GM12878 (cell line): Measurements from ENCODE around the gene DDX31. TPM values are rescaled to one million over a fixed set of nuclear protein-coding genes. Genes with fewer than 3 reads are reported as not detected.

ENCODE experiments used
- ATAC-seq: fragments of 200-7000 bp; cut with Tn5 transposase; 3 replicates; pipeline ENCODE4 v1.9.1; 2020; ENCODE audit warnings: mild to moderate bottlenecking, moderate library complexity
- BruUV-seq: library from RNA; stranded (reverse); fragments of 400-500 nt; replicated peaks from 2 replicates; lab custom pipeline; 2021; lab: Mats Ljungman, UMichigan
- CTCF ChIA-PET: fragments of 300-600 bp; sonication (Branson Sonifier 250); formaldehyde crosslinking; extraction: SDS; loops from one replicate; lab custom pipeline; 2021; ENCODE audit warnings: inconsistent platforms; lab: Yijun Ruan, JAX
- POLR2A ChIA-PET: fragments of 350-600 bp; formaldehyde crosslinking; extraction: SDS; loops from one replicate; lab custom pipeline; 2021; ENCODE audit warnings: inconsistent platforms; lab: Charles Lee
- RAD21 ChIA-PET: fragments of 300-600 bp; sonication (Branson Sonifier 250); formaldehyde crosslinking; loops from one replicate; lab custom pipeline; 2023; ENCODE audit warnings: antibody characterized with exemption; ENCODE audit not compliant: unreplicated experiment; lab: Charles Lee
- SMC1A ChIA-PET: fragments of 300-600 bp; sonication (Branson Sonifier 250); formaldehyde crosslinking; loops from one replicate; lab custom pipeline; 2023; ENCODE audit not compliant: unreplicated experiment, uncharacterized antibody; lab: Charles Lee
- DNase-seq: peaks from one replicate; pipeline ENCODE4 v3.0.0-alpha.2; 2011; ENCODE audit warnings: low read depth, low spot score
- FAIRE-seq: peaks from 3 replicates; lab custom pipeline; 2011; peaks lifted over from hg19 to GRCh38; lab: Jason Lieb, UNC
- H2AFZ ChIP-seq: 2 replicates; pipeline ENCODE4 v1.6.0; 2011; ENCODE audit warnings: low read depth, low read length, control low read depth; ENCODE audit not compliant: control insufficient read depth
- H3K27ac ChIP-seq: 2 replicates; pipeline ENCODE4 v1.5.1; 2011; ENCODE audit warnings: control low read depth; ENCODE audit not compliant: control insufficient read depth, insufficient read depth
- H3K27me3 ChIP-seq, 2 experiments: replicated peaks in 1 of 2; 2 replicates each; pipeline versions ENCODE4 v1.6.0 to v1.6.1; 2011; ENCODE audit warnings: low read length in 1 of 2; ENCODE audit not compliant: control insufficient read depth in 2 of 2, insufficient read depth in 2 of 2
- H3K36me3 ChIP-seq, 2 experiments: 2 replicates each; pipeline ENCODE4 v1.5.1; 2011; ENCODE audit warnings: low read length in 1 of 2; ENCODE audit not compliant: control insufficient read depth in 2 of 2, insufficient read depth in 2 of 2
- H3K4me1 ChIP-seq: 2 replicates; pipeline ENCODE4 v1.6.1; 2011; ENCODE audit warnings: mild to moderate bottlenecking, low read length, moderate library complexity, mixed read lengths; ENCODE audit not compliant: control insufficient read depth, insufficient read depth
- H3K4me2 ChIP-seq: 2 replicates; pipeline ENCODE4 v1.6.0; 2011; ENCODE audit warnings: control low read depth; ENCODE audit not compliant: control insufficient read depth, insufficient read depth
- H3K4me3 ChIP-seq: fragments of 200-600 bp; sonication (generic); 2 replicates; pipeline ENCODE4 v1.5.1; 2016
- H3K79me2 ChIP-seq: 2 replicates; pipeline ENCODE4 v1.6.0; 2011; ENCODE audit warnings: low read length; ENCODE audit not compliant: control insufficient read depth, insufficient read depth
- H3K9ac ChIP-seq: 2 replicates; pipeline ENCODE4 v1.8.0; 2011; ENCODE audit warnings: low read length, control low read depth, mixed read lengths; ENCODE audit not compliant: control insufficient read depth, insufficient read depth
- H3K9me3 ChIP-seq: replicated peaks from 3 replicates; pipeline ENCODE4 v1.5.1; 2011; ENCODE audit warnings: mild to moderate bottlenecking, low read length; ENCODE audit not compliant: control insufficient read depth, insufficient read depth
- H4K20me1 ChIP-seq: 2 replicates; pipeline ENCODE4 v1.6.0; 2011; ENCODE audit not compliant: control insufficient read depth, insufficient read depth
- BMI1 ChIP-seq: fragments of 450-650 bp; IDR thresholded peaks from 2 replicates; pipeline ENCODE4 v1.6.1; 2016; ENCODE audit warnings: mild to moderate bottlenecking, moderate library complexity, borderline replicate concordance
- CBFB ChIP-seq: IDR thresholded peaks from 2 replicates; pipeline ENCODE4 v1.6.1; 2016; ENCODE audit warnings: antibody characterized with exemption, low read depth
- CREM ChIP-seq: IDR thresholded peaks from 2 replicates; pipeline ENCODE4 v1.6.1; 2014; ENCODE audit warnings: antibody characterized with exemption, low read depth
- NFXL1 ChIP-seq: fragments of 450-650 bp; IDR thresholded peaks from 2 replicates; pipeline ENCODE4 v1.6.1; 2017; ENCODE audit warnings: antibody characterized with exemption, mild to moderate bottlenecking, borderline replicate concordance
- NR2C2 ChIP-seq: IDR thresholded peaks from 2 replicates; pipeline ENCODE4 v1.6.1; 2011; ENCODE audit warnings: borderline replicate concordance, low read depth; ENCODE audit not compliant: control insufficient read depth, insufficient read length
- NRF1 ChIP-seq: conservative IDR thresholded peaks from 2 replicates; pipeline ENCODE4 v1.6.1; 2011; ENCODE audit warnings: mild to moderate bottlenecking, low read depth, low read length, improper control_type of control experiment
- SMARCA5 ChIP-seq: fragments of 450-650 bp; IDR thresholded peaks from 2 replicates; pipeline ENCODE4 v1.6.1; 2017; ENCODE audit warnings: mild to moderate bottlenecking
- TAF1 ChIP-seq: IDR thresholded peaks from 2 replicates; pipeline ENCODE4 v1.6.1; 2011; ENCODE audit warnings: mild to moderate bottlenecking, low read depth, low read length, borderline replicate concordance
- YY1 ChIP-seq: IDR thresholded peaks from 2 replicates; pipeline ENCODE4 v1.6.1; 2011; ENCODE audit warnings: low read depth, mild to moderate bottlenecking, low read length
- ZBED1 ChIP-seq: IDR thresholded peaks from 2 replicates; pipeline ENCODE4 v1.6.1; 2016; ENCODE audit warnings: borderline replicate concordance
- ZNF622 ChIP-seq: fragments of 450-650 bp; IDR thresholded peaks from 2 replicates; pipeline ENCODE4 v1.6.1; 2017; ENCODE audit warnings: mild to moderate bottlenecking, inconsistent platforms
- WGBS: methylation state at CpG from one replicate; pipeline ENCODE4 v1.1.6; 2016; ENCODE audit warnings: low lambda C conversion rate; ENCODE audit not compliant: insufficient replicate concordance, insufficient coverage; ENCODE audit errors: missing lambda C conversion rate; 5-methylcytosine and 5-hydroxymethylcytosine counted together
- in situ Hi-C: fragments of 300-500 bp; cut with MboI; formaldehyde crosslinking; loops from 9 replicates; pipeline ENCODE4 v1.14.3; 2018; ENCODE audit warnings: mixed read lengths
- intact Hi-C: fragments of 100-400 bp; cut with micrococcal nuclease; formaldehyde crosslinking; loops from one replicate; pipeline ENCODE4 v1.14.2; 2022; ENCODE audit not compliant: unreplicated experiment
- polyA plus RNA-seq, 11 experiments: library from polyadenylated mRNA; depleted of rRNA in 4 of 11; unstranded in 6 of 11; stranded (reverse) in 5 of 11; fragments of >200 nt; fragmentation: Nextera tagmentation in 4 of 11; fragmentation: Illumina TruSeq in 1 of 11; extraction: Ambion mirVana in 4 of 11; extraction: Trizol in 1 of 11; gene quantifications; 1 replicate in 1 of 11; 2 replicates in 10 of 11; pipeline versions ENCODE4 v1.2.1 to v1.2.3, GENCODE V29; 2011 to 2016; ENCODE audit warnings: inconsistent platforms in 2 of 11, missing spikeins in 2 of 11, low read depth in 1 of 11
- total RNA-seq, 4 experiments: library from RNA; depleted of rRNA in 3 of 4; stranded (reverse); fragments of >200 nt in 3 of 4; fragmentation: Illumina TruSeq in 1 of 4; extraction: Trizol in 1 of 4; gene quantifications; 2 replicates each; pipeline versions ENCODE4 v1.2.1 to v1.2.3, GENCODE V29; 2013 to 2021
- TF ChIP-seq, protein P1 (sequence below): fragments of 150-350 bp; IDR thresholded peaks from 2 replicates; pipeline ENCODE4 v1.6.1; 2014; ENCODE audit warnings: mild to moderate bottlenecking, low read depth, low read length
- TF ChIP-seq, protein P2 (sequence below): fragments of 450-650 bp; formaldehyde crosslinking; IDR thresholded peaks from 2 replicates; pipeline ENCODE4 v1.4.0; 2022; ENCODE audit warnings: mild to moderate bottlenecking, moderate library complexity

The DDX31 gene
- total and polyA plus RNA-seq, 10 of the 15 experiments (the other 5 are each of a cell fraction or from before 2014, with no cell fraction given): 12.1 to 30.8 (median 20.8) TPM

DNA sequence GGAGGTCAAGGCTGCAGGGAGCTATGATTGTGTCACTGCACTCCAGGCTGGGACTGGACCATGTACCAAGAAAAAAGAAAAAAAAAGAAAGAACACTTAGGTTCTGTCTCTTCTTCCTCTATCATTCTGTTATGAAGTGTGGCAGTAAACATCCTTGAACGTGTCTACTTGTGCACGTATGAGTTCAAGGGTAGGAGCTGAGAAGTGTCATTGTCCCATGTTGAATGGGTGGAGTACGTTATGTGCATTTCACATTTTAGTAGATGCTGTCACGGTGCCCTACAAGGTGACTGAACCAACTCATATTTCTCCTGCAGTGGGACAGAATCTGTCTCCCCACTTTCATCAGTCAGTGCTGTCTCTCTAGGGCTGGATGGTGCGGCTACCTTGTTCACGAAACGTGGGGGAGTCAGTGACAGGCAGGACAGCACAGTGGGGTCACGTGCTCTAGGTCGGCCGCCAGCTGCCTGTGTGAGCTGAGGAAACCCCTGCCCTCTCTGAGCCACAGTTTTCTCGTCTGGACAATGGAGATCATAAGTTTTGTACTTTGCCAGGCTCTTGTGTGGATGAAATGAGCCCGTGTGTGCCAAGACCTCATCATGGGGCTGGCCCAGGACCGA, 47.7 kb upstream of the DDX31 start:
- ChIA-PET RAD21 (no interaction called here), POLR2A (no interaction called here)
- BruUV-seq: no TSS peak
- no peak overlapping the region for H3K9ac ChIP-seq
- 43% methylated on average over 13 of the region's 13 CpGs for WGBS
- no peak for DNase-seq
- H2AFZ ChIP-seq: no peak overlapping the region
- H3K4me1 ChIP-seq: no peaks in the 10 kb centered on the region
- no peak overlapping the region for H3K4me2 ChIP-seq
- no peak overlapping the region for H3K4me3 ChIP-seq
- no peak for FAIRE-seq
- no peaks in the 10 kb centered on the region for H4K20me1 ChIP-seq
- H3K27ac ChIP-seq: no peak overlapping the region
- TF ChIP-seq CBFB: no peak
- no peak for TF ChIP-seq SMARCA5
- TF ChIP-seq, protein P1, sequence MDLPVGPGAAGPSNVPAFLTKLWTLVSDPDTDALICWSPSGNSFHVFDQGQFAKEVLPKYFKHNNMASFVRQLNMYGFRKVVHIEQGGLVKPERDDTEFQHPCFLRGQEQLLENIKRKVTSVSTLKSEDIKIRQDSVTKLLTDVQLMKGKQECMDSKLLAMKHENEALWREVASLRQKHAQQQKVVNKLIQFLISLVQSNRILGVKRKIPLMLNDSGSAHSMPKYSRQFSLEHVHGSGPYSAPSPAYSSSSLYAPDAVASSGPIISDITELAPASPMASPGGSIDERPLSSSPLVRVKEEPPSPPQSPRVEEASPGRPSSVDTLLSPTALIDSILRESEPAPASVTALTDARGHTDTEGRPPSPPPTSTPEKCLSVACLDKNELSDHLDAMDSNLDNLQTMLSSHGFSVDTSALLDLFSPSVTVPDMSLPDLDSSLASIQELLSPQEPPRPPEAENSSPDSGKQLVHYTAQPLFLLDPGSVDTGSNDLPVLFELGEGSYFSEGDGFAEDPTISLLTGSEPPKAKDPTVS: no peak
- TF ChIP-seq, all 136 proteins: peak for 0
- Histone ChIP-seq H3K9me3 (no peaks in the 10 kb centered on the region), H3K79me2 (no peaks in the 10 kb centered on the region), H3K27me3 (no peaks in the 10 kb centered on the region), H3K36me3 (no peaks in the 10 kb centered on the region)
- ChIA-PET SMC1A (interaction anchor here (0.5 kb wide), 1 partner anchor 199 kb away, joined by 3 read pairs; no protein-coding TSS in a partner anchor), CTCF (no interaction called here)
- intact Hi-C loops (no loop called here), in situ Hi-C loops (no loop called here)
- ATAC-seq: no peak

DNA sequence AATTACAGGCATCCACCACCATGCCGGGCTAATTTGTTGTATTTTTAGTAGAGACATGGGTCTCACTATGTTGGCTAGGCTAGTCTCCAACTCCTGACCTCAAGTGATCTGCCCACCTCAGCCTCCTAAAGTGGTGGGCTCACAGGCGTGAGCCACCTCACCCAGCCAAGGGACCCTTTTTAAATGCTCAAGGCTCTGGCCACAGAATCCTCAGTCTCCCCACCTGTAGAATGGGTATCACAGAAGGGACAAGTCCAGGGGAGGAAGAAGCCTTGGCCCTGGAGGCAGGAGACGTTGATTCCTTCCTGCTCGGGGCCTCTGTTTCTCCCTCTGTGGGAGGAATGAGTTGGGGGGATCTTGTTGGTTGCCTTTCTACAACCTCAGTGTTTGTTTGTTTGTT, 46.2 kb upstream of the DDX31 start:
- no peak overlapping the region for H3K9ac ChIP-seq
- in situ Hi-C loops: no loop called here
- TF ChIP-seq YY1 (no peak), TAF1 (no peak), CREM (no peak), NRF1 (no peak), ZNF622 (no peak), NFXL1 (no peak), NR2C2 (no peak), ZBED1 (no peak), BMI1 (no peak)
- TF ChIP-seq, protein P2, sequence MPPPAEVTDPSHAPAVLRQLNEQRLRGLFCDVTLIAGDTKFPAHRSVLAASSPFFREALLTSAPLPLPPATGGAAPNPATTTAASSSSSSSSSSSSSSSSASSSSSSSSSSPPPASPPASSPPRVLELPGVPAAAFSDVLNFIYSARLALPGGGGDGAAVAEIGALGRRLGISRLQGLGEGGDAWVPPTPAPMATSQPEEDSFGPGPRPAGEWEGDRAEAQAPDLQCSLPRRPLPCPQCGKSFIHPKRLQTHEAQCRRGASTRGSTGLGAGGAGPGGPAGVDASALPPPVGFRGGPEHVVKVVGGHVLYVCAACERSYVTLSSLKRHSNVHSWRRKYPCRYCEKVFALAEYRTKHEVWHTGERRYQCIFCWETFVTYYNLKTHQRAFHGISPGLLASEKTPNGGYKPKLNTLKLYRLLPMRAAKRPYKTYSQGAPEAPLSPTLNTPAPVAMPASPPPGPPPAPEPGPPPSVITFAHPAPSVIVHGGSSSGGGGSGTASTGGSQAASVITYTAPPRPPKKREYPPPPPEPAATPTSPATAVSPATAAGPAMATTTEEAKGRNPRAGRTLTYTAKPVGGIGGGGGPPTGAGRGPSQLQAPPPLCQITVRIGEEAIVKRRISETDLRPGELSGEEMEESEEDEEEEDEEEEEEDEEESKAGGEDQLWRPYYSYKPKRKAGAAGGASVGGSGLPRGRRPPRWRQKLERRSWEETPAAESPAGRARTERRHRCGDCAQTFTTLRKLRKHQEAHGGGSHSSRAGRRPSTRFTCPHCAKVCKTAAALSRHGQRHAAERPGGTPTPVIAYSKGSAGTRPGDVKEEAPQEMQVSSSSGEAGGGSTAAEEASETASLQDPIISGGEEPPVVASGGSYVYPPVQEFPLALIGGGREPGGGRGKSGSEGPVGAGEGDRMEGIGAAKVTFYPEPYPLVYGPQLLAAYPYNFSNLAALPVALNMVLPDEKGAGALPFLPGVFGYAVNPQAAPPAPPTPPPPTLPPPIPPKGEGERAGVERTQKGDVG (CRISPR knock-in tag): no peak
- intact Hi-C loops: no loop called here
- H3K4me3 ChIP-seq: no peak overlapping the region
- CTCF ChIA-PET: no interaction called here
- no peaks in the 10 kb centered on the region for H3K9me3 ChIP-seq
- H3K79me2 ChIP-seq: no peaks in the 10 kb centered on the region
- no peaks in the 10 kb centered on the region for H4K20me1 ChIP-seq
- H3K36me3 ChIP-seq: no peaks in the 10 kb centered on the region
- H3K27me3 ChIP-seq: no peaks in the 10 kb centered on the region
- no peak overlapping the region for H3K4me2 ChIP-seq
- no TSS peak for BruUV-seq
- POLR2A ChIA-PET: no interaction called here
- ATAC-seq (no peak), DNase-seq (no peak), FAIRE-seq (no peak)
- RAD21 ChIA-PET: no interaction called here
- no peaks in the 10 kb centered on the region for H3K4me1 ChIP-seq
- WGBS: 28% methylated on average over 4 of the region's 4 CpGs
- no peak overlapping the region for H2AFZ ChIP-seq
- H3K27ac ChIP-seq: no peak overlapping the region
- SMC1A ChIA-PET: no interaction called here
